AG04450 (cell line): ENCODE results near the gene RPA1. TPM values are rescaled to one million over a fixed set of nuclear protein-coding genes. Genes with fewer than 3 reads are reported as not detected.
"Not testable (repeated sequence)": the region's sequence is repeated elsewhere in the genome, so short reads cannot be mapped to it uniquely, and the experiment has no call there.

Experiments
- CTCF ChIA-PET: fragments of 300-600, 350-600 bp; formaldehyde crosslinking; extraction: SDS; loops from one replicate; lab custom pipeline; 2022; ENCODE audit warnings: antibody characterized with exemption, inconsistent platforms; lab: Charles Lee
- POLR2A ChIA-PET: fragments of 350-600 bp; formaldehyde crosslinking; extraction: SDS; loops from one replicate; lab custom pipeline; 2021; ENCODE audit warnings: antibody characterized with exemption, inconsistent platforms; lab: Yijun Ruan, JAX
- DNase-seq: peaks from one replicate; pipeline ENCODE4 v3.0.0-alpha.2; 2011; ENCODE audit warnings: low read depth, low spot score
- H3K27ac ChIP-seq: one replicate; pipeline ENCODE4 v1.5.1; 2012; ENCODE audit warnings: low read depth, low read length, control low read depth
- H3K27me3 ChIP-seq: one replicate; pipeline ENCODE4 v1.6.0; 2012; ENCODE audit warnings: low read length; ENCODE audit not compliant: control insufficient read depth, insufficient read depth
- H3K4me3 ChIP-seq: 2 replicates; pipeline ENCODE4 v1.5.1; 2011; ENCODE audit warnings: mild to moderate bottlenecking, low read depth, low read length, control low read depth
- H3K9me3 ChIP-seq: 2 replicates; pipeline ENCODE4 v1.5.1; 2012; ENCODE audit warnings: low read length; ENCODE audit not compliant: control insufficient read depth, insufficient read depth
- CTCF ChIP-seq: IDR thresholded peaks from 2 replicates; pipeline ENCODE4 v1.5.1; 2011; ENCODE audit warnings: low read depth, low read length, control low read depth, inconsistent platforms
- polyA plus RNA-seq: library from polyadenylated mRNA; depleted of rRNA; stranded (reverse); fragments of >200 nt; gene quantifications from 2 replicates; pipeline ENCODE4 v1.2.3, GENCODE V29; 2011

Gene RPA1
- polyA plus RNA-seq, 1 experiment = 56.4 TPM

DNA sequence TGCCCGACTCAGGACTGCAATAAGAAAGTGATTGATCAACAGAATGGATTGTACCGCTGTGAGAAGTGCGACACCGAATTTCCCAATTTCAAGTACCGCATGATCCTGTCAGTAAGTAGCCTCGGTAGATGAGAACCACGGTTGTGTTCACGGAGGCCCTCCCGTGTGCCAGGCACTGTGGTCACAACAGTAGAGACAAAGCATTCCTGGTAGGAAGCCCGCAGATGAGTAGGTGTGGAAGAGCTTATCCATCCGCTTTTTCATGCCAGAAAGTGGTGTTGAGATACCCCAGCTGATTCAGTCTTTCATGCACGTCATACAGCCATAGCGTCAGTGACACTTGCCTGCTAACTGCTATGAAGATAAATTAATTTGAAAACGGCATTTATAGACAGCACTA lies 58.9 kb downstream of the RPA1 start:
- H3K27ac ChIP-seq = no peak overlapping the region
- H3K4me3 ChIP-seq = no peak overlapping the region
- no peaks in the 10 kb centered on the region for H3K9me3 ChIP-seq
- CTCF ChIA-PET = no interaction called here
- POLR2A ChIA-PET = no interaction called here
- no peaks in the 10 kb centered on the region for H3K27me3 ChIP-seq
- no peak for DNase-seq
- TF ChIP-seq CTCF = no peak

GRCh38 chr17:1890758-1891450 lies 61.1 kb downstream of the RPA1 start:
- POLR2A ChIA-PET = no interaction called here
- TF ChIP-seq CTCF = no peak

DNA sequence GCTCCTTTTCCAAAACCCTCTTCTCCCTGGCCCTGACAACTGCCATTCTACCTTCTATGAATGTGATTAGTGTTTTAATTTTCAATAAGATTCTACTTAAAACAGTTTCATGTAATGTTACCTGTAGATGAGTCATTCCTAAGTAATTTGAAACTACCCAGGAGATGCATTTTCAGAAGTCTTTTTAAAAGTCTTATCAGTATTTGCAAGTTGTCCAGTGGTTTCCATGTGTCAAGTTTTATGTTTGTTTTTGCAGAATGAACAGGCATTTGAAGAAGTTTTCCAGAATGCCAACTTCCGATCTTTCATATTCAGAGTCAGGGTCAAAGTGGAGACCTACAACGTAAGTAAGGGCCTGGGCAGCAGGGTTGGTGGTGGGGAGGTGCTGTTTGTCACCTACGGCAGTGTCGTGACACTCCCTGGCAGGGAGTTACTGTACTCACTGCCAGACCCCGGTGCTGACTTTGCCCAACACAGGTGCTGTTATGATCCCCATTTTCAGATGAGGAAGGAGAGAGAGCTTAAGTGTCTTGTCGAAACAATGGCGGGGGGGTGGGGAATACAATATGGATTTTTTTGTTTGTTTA lies 65.0 kb downstream of the RPA1 start:
- no peaks in the 10 kb centered on the region for H3K9me3 ChIP-seq
- ChIA-PET CTCF (interaction anchor here (0.6 to 1.5 kb wide), 2 partner anchors 14 to 226 kb away, joined by 3 to 4 read pairs; no protein-coding TSS in a partner anchor), POLR2A (no interaction called here)
- no peak for DNase-seq
- H3K4me3 ChIP-seq = no peak overlapping the region
- H3K27ac ChIP-seq = no peak overlapping the region
- no peak for TF ChIP-seq CTCF
- no peaks in the 10 kb centered on the region for H3K27me3 ChIP-seq

More at GRCh38 chr17:1890758-1891450, 61.1 kb downstream of the RPA1 start:
- Histone ChIP-seq H3K4me3 (no peak overlapping the region), H3K27ac (no peak overlapping the region), H3K9me3 (no peaks in the 10 kb centered on the region), H3K27me3 (no peaks in the 10 kb centered on the region)
- DNase-seq = no peak
- CTCF ChIA-PET = interaction anchor here (0.7 kb wide), 1 partner anchor 516 kb away, joined by 3 read pairs; no protein-coding TSS in a partner anchor

DNA sequence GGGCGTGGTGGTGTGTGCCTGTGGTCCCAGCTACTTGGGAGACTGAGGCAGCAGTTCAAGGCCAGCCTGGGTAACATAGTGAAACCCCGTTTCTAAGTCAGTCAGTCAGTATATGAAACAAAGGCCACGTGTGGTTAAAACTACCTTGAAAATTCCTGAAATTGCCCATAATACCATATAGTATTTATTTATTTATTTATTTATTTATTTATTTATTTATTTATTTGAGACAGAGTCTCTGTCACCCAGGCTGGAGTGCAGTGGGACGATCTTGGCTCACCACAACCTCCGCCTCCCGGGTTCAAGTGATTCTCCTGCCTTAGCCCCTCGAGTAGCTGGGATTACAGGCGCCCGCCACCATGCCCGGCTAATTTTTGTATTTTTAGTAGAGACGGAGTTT lies 65.7 kb downstream of the RPA1 start:
- not testable (repeated sequence) for H3K4me3 ChIP-seq, H3K9me3 ChIP-seq, DNase-seq, H3K27ac ChIP-seq, H3K27me3 ChIP-seq
- CTCF ChIA-PET = interaction anchor here (1.5 kb wide), 1 partner anchor 13 kb away, joined by 3 read pairs; no protein-coding TSS in a partner anchor
- POLR2A ChIA-PET = interaction anchor here (0.6 to 1.1 kb wide), 2 partner anchors 92 to 179 kb away, joined by 3 to 8 read pairs; no protein-coding TSS in a partner anchor

GRCh38 chr17:1896243-1897104 lies 66.7 kb downstream of the RPA1 start:
- no peaks in the 10 kb centered on the region for H3K9me3 ChIP-seq
- H3K27ac ChIP-seq = no peak overlapping the region
- no peak for TF ChIP-seq CTCF
- ChIA-PET CTCF (no interaction called here), POLR2A (interaction anchor here (0.5 to 1.1 kb wide), 4 partner anchors 91 to 782 kb away, joined by 3 to 8 read pairs (median 4); partner anchors contain the start of gene RTN4RL1)
- H3K4me3 ChIP-seq = no peak overlapping the region
- DNase-seq = no peak
- no peaks in the 10 kb centered on the region for H3K27me3 ChIP-seq
